Dedifferentiated amniotic fluid mesenchymal stem cell (primary cell): ENCODE data around the gene MAPK12.

Source experiments
- DNase-seq: peaks from one replicate; pipeline ENCODE4 v3.0.0-alpha.2; 2016; ENCODE audit errors: extremely low spot score

MAPK12 gene

DNA sequence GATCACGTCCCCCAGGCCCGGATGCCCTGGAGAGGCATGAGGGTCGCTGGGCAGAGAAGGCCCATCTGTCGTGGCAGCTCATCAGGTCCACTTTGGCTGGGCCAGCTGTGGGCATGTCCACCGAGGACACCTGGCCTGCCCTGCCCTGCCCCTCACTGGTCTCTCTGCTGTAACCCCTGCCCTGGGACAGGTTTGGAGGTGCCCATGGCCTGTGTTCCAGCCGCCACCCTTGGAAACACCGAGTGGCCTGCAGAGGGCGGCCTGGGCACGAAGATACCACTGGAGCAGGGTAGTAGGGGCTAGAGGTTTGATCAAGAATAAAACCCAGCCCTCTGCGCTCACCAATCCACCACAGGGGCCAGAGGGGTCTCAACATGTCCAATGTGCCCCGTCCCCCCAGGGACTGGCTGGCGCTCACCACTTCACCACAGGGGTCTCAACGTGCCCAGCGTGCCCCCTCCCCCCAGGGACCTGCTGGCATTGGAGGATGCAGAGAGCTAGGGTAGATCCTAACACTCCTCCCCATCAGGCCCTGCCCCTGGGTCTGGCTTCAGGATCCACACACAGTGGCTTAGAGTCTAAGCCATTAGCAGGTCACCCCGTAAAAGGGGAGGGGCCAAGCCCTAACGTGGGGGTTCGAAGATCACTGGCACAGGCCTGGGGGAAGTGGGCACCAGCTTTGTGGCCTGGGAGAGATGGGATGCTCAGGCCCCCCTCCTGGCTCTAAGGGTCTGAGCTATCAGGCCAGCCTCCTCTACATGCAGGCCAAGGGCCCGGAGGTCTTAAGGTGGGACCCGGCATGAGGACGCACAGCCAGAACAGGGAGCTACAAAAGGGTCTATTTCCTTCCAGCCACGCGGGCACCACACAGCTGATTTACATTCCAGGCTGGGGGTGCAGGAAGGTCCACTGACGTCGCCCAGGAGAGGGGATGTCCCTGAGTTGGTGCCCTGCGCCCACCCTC, 9.1 kb downstream of the MAPK12 start:
- DNase-seq, result peak; percentile 48

DNA sequence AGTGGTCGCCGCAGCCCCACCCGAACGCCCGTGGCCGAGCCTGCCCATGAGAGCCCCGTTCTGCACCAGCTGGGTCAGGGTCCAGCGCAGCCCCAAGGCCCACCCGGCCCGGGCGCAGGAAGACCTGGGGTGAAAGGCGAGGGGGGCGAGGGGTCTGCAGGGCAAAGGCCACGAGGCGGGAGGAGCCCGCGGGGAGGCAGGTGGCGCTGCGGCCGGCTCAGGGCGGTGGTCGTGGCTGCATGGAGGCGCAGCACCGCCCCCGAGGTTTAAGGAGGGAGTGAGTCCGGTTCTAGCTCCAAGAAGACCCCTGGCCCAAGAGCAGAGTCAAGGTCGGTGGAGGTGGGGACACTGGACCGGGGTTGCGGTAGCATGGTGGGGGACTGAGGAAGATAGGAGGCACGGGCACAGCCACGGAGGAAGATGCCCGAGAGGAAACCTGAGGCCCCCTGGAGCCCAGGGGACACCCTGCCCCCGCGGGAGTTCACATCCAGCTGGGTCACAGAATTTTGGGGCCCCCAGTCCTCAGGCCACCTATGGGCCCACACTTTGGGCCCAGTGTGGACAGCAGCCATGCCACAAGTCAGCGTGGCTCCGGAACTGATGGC, 9.9 kb downstream of the MAPK12 start:
- DNase-seq, result no peak

DNA sequence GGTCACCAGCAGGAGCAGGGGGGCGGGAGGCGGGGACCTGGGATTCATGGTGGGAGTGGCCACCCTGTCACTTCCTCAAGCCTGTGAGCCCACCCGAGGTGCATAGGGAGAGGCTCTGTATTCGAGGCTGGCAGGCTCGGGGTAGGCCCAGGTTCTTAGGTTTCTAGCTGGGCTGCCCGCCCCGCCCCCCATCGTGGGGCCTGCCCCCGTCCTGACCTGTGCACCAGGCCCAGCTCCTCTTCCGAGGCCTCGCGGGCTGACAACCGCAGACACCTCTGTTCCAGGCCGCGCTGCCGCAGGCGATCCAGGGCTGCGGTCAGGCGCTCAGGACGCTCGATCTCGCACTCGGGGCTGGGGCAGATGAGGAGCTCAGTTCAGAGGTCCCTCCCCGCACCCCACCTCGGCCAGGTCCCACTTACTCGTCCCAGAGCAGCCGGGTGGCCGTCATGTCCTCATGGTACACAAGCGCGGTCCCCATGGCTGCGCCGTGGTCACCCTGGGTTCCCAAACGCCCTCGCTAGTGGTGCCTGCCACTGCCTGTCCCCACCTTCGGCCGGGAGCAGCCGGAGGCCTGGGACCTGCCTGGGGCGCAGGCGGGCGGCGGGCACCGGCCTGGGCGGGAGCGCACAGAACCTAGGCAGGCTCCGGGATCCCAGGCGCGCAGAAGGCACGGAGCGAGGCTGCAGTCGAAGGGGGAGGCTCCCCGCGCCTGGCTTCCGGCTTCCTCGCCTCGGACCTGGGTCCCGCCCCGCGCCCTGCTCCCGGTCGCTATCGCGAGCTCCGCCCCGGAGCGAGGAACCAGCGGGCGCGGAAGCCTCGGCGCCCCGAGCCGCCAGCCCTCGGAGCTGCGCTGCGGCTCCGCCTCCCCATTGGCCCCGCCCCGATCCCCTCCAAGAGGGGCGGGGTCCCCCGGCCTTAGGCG, 10.7 kb downstream of the MAPK12 start, which contains the start of gene HDAC10:
Gene HDAC10, minus strand, starts transcription at position 711 of the 922 bp plus-strand sequence. Its CDS starts 233 bp downstream, at position 478.
- peak; percentile 61 for DNase-seq

DNA sequence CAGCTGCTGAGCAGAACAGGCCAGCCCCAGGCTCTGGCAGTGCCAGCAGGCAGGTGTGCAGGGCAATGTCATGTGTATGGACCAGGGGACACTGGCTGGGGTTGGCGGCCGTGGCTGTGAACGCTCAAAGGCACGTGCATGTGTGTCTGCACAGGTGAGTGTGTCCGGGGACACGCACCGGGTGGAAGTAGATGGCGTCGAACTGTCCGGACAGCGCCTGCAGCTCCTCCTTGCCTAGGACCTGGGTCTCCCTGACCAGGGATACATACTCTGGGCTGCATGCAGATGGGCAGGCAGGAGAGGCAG, 11.3 kb downstream of the MAPK12 start:
- DNase-seq, result no peak

DNA sequence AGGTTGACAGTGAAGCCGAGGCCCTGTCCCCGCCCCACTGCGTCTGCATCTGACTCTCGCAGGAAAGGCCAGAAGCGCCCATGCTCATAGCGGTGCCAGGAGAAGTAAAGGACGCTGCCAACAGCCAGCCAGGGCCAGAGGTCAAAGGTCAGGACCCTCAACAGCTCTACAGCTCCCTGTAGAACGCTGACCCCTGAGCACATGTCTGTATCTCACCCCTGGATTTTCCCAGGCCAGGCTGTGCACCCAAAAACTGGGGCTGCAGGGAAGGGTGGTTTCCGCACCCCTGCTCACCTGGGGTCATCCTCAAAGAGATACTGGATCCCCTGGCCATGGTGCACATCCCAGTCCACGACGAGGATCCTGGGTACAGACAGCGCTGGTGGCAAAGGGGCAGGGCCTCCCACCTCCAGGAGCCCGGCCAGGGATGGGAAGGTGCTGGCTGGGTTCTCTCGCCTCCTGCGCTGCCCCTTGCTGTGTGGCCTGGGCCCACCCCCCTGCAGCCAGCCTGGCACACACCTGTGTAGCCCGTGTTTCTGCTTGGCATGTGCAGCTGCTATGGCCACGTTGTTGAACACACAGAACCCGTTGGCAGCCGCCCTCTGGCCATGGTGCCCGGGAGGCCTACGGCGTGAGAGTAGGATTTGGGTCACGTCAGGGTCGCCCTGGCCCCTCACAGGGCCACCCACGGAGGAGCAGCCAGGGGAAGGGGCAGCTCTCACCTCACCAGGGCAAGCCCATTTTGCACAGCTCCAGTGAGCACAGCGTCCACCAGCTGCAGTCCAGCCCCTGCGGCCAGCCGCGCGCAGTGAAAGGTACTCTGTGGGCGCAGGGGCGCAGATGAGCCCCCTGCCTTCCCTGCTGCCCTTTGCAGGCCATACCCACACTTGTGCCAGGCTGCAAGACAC, 11.9 kb downstream of the MAPK12 start:
- DNase-seq, result no peak

DNA sequence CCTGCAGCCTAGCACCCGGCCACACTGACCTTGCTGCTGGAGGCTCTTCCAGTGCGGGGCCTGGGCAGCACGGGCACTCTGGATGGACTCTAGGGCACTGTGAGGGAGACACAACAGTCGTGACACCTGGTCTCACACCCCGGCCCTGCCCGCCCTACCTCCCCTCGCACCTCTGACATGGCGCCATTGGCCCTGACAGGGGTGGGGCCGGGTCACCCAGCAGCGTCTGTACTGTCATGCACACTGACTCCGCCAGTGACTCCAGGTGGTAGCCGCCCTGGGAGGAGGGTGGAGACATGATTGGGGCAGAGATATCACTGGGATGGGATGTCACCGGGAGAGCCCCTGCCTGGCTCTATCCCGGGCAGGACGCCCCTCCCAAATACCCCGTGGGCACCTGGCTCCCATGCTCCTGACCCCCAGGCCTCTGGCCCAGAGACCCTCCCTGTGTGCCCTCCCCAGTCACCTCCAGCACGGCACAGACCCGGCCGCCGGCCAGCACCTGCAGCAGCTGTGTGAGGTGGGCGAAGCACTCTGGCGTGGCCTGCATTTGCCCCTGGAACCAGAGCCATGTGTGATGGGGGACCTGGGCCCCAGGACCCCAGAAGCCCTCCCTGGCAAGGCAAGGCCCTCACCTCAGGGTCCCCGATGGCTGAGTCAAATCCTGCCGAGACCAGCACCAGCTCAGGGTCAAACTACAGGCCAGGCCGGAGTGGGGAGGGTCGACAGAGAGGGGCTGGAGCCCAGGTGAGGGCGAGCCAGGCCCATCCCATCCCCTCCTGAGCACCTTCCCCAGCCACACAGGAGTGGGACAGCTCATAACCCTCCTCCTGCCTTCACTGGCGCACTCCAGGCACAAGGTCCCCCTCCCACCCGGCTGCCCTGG, 13.0 kb downstream of the MAPK12 start:
- DNase-seq, result no peak

DNA sequence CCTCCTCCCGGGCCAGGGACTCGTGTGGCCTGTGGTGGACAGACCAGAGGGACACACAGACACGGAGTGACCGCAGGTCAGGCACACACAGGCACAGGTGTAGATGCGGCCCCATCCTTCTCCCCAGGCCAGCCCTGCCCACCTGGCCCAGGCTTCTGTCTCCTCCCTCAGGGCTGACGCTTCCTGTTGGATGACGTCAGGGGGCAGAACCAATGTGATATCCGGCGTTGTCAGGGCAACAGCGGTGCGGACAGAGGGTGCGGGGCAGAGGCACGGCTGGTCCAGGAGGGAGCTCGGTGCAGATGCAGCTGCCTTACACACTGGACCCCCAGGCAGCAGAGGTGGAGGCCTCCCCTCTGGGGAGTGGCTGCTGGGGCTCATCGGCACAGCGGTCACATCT, 13.7 kb downstream of the MAPK12 start:
- no peak for DNase-seq

DNA sequence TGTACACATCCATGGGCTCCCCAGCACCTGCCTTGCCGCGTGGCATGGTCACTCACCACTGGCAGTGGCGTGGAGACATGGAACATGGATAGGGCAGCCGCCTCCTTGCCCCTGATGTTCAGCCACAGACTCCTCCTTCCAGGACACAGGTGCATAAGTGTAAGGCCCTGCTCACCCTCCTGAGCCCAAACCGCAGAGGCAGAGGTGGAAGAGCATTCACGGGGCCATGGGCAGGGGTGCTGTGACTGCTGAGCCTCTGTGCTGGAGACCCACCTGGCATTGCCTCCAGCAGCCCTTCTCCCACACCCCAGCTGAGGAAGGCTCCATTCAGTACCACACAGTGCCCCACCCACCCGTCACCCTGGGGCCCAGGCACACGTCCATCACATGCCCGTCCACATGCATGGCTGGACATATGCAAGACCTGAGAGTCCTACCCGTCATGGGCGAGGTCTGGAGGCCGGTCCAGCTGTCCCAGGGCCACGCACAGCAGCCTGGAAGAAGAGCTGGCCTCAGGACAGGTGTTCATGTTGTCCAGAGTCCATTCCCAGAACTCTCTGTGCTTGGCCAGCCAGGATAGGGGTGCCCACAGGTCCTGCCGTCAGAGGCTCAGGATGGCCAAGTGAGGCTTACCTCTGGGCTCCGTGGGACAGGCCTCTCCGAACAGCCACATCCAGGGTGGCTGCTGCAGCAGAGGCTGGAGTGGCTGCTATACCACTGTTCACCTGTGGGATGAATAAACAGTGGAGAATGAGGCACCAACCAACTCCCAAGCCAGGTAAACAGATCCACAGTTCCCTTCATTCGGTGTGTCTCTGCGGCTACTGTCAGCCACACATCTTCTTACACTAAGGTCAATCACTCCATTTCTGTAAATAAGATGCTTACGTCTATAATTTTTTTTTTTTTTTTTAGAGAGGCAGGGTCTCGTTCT, 15.0 kb downstream of the MAPK12 start:
- DNase-seq, result no peak

DNA sequence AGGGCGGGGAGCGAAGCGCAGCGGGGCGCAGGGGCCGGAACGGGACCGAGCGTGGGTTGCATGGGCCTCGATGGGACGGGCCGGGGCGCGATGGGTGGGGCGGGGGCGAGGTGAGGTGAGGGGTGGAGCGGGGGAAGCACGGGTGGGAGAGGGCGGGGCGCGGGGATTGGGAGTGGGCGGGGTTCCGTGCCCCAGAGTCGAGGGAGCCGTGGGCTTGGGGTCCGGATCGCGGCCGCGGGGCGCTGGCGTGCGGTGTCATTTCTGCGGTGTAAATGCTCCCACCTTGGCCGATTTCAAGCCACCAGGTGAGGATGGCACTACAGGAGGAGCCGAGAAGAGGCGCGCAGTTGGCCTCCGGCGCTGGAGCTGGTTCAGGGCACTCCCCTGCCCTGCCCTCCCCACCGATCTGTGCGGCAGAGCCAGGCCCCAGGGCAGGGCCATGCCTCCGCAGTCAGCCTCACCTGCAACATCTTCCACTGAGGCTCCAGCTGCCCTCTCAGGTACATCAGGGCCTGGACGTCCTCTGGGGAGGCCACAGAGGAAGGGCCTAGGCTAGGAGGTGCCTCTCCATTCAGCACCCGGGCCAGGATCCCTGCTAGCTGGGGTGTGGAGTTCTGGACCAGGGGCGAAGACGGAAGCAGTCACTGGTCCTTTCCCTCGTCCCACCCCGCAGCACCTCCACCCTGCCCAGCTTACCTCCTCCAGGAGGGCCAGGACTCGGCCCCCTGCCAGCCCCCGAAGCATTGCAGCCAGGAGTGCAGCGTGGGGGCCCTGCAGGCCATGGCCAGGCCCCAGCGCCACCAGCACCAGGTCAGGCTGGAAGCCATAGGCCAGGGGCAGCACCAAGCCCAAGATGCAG, 16.0 kb downstream of the MAPK12 start:
- no peak for DNase-seq

DNA sequence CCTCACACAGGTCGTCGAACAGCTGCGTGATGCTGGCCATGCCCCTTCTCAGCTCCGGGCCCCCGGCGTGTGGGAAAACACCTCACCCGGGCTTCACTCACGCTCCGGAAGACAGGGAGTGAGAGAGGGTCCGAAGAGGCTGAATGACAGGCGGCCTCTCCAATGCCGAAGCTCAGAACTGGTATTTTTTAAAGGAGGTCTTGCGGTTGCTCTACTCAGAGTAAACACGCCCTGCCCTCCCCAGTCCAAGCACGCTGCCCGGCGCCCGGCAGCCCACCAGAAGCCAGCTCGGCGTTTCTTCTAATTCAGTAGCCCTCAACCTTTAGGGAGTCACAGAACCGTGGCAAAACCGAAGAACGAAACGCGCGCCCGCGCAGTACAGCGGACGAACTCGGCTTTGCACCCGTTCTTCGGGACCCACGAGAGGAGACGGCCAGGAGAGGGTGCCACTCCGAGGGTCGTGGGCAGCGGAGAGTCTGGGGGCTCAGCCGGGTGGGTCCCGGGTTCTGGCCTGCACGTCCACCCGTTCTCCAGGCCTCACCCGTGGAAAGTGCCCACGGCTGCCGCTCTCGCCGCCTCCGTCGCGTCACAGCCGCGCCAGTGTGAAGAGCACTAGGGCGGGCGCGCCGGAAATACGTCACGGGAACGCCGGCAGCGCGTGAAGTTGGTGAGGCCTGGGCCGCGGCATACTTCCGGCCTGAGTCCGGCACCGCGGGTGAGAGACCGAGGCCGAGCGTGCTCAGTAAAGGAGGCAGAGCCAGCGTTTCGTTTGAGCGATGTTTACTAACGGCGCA, 16.9 kb downstream of the MAPK12 start, which contains the start of gene TUBGCP6:
Gene TUBGCP6, minus strand, starts transcription at position 604 of the 794 bp plus-strand sequence. Its CDS starts 564 bp downstream, at position 40.
- DNase-seq, result peak; percentile 92

DNA sequence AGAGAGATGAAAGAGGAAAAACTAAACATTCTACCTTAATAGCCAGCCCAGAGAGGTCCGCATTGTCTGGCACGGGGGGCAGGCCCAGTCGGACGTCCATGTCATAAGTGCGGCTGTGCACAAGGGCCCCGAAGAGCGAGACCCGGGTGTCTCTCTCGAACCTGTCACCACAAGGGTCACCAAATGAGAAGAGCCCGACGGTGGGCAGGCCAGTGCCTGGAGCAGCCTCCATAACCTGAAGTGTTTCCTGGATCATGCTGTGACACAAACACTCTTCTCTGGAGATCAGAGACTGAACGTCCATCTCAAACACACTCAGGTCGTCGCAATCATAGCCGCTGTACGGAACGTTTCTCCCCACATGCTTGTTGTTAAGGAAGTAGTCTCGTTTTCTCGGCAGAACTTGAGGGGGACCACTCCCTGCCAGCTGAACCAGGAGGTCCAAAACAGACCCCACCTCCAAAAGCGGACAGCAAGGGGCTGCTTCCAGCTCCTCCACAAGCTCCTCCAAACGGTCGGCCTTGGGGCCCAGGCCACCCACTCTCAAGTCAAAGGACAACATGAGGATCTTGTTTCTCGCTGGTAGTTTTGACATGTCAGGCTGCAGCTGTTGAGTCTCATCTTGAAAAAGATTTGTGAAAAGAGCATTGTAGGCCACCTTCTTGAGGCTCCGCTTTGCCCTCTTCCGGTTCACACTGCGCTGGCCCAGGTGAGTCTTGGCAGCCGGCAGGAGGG, 17.6 kb downstream of the MAPK12 start:
- DNase-seq, result no peak

DNA sequence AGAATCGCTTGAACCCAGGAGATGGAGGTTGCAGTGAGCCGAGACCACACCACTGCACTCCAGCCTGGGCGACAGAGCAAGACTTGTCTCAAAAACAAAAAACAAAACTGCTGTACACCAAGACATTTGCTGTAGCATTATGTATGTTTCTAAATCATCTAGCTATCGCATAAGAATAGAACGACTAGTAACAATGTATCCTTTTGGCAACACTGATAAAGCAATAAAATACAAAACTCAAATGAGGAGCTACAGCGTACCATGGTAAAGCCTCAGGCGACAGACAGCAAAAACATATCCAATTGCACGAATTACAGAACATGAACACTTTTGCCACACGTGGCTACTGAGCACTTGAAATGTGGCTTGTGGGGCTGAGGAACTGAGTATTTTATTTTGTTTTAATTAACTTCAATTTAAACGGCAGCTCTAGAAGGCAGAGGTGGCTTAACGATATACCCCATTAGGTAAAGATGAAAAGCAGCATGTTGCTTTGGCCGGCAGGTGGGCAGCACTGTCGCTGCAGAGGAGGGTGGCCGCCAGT, 19.0 kb downstream of the MAPK12 start:
- DNase-seq, result no peak

DNA sequence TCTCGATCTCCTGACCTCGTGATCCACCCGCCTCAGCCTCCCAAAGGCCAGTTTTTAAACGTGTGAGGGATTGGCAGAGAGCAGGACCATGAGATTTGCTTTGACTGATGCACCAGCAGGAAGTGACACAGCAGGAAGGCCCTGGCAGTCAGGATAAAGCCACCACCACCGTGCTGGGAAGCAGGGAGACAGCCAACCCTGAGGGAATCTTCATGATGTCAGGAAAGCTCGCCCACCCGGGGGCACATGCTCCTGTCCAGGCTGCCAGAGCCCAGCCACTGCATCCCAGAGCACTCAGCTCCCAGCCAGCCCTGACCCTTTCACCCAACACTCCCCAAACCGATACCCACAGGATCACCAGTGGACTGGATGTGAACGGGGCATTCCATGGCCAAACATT, 22.7 kb downstream of the MAPK12 start:
- DNase-seq, result no peak

DNA sequence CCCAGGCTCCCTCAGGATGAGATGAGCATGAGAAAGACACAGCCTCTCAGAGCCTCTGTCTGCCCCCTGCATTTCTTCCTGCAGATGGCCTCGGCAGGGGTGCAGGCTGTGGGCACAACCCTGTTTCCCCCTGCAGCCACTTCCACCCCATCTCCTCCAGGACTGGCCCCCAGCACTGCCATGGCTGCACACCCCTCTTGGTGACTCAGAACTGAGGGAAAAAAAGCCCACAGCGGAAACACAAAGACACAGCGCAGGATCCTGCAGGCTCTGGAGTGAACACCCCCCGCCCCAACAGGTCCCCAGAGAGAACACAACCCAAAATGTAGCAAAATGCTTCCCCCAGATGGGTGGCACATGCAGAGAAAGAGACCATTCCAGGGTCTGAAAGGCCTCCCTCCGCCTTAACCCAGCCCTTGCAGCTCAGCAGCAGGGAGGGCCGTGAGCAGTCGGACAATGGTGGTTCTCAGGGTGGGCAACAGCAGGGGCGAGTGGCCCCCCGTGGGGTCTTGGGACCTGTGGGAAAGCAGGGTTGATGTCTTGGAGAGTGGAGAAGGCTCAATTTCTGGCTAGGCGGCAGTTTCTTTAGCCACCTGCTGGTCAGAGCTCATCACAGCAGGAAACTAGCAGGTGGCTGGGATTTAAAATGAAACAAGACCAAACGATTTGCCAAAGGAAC, 24.6 kb downstream of the MAPK12 start:
- DNase-seq, result no peak

DNA sequence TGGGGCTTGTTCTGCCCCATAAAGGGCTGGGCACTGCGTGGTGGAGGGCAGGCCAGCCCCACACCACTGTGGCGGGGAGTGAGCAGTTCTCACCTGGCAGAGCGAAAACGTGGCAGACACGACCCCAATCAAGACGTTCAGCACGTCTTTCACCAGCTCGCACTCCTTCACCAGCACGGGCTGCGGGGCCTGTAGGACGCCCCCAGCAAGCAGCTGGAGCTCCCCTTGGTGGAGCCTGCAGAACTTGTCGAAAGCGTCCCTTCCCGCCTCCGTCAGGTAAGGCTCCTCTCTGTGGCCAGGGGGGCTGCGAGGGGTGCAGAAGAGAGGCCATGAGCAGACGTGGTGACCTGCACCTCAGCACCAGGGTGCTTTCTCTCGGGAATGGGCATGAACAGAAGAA, 28.3 kb downstream of the MAPK12 start:
- no peak for DNase-seq
